GM19035 (cell line): ENCODE measurements around the gene ANKRD18A.
"Not testable (repeated sequence)": the region's sequence is repeated elsewhere in the genome, so short reads cannot be mapped to it uniquely, and the experiment has no call there.

Experiments used
- ATAC-seq: cut with Tn5 transposase; IDR thresholded peaks from one replicate; pipeline ENCODE4 v1.9.1; 2021; ENCODE audit not compliant: unreplicated experiment

The ANKRD18A gene

DNA sequence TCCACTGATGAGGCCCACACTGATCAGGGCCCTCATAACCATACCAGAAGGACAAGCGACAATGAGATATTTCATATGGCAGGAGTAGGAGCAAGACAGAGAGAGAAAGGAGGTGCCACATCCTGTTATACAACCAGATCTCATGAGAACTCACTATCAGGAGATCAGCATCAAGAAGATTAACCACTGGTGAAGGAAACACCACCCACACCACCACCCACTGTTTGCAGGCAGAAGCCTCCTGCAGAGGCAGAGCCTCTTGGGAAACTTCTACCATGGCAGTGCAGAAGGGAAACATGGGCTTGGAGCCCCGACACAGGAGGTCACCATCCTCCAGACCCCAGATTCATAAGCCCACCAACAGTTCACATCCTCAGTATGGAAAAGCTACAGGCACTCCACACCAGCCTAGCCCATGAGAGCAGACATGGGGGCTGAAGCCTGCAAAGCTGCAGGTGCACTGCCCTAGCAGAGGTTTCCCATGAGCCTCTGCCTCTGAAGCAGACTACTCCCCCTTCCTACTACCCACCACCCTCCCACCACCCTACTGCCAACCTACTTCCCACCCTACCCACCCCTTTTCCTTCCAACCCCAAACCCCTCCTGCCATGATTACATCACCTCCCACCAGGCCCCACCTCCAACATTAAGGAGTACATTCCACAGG, 73.8 kb downstream of the ANKRD18A start:
- ATAC-seq, result not testable (repeated sequence)

DNA sequence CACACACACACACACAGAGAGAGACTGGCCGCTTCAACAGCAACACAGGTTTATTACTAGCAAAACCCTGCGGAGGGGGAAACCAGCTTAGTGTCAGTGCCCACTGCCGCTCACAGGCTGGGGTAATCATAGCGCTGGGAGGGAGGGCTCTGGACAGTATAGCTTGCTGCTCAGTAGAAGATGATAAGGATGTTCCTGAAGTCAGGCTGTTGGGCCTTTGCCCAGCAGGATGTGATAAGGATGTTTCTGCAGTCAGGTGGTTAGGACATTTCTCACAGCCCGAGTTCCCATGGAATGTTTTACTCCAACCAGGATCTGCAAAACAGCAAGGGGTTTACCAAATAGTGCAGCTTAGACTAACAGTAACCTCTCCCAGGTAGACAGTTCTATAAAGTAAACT, 79.9 kb downstream of the ANKRD18A start:
- not testable (repeated sequence) for ATAC-seq

DNA sequence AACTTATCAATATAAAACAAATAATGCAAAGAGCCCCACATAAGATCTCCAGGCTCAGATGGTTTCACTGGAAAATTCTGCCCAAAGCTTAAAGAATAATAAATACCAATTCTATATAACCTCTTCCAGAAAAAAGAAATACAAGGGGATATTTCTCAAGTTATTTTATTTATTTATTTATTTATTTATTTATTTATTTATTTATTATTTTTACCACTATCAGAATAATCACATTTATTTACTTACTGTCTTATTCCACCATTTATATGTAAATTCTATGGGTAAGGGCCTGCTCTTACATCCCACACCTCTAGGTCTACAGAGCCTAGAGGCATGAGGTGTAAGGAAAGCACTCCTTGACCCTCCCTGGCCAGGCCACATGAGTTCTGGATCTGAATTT, 91.1 kb downstream of the ANKRD18A start:
- no peak for ATAC-seq

DNA sequence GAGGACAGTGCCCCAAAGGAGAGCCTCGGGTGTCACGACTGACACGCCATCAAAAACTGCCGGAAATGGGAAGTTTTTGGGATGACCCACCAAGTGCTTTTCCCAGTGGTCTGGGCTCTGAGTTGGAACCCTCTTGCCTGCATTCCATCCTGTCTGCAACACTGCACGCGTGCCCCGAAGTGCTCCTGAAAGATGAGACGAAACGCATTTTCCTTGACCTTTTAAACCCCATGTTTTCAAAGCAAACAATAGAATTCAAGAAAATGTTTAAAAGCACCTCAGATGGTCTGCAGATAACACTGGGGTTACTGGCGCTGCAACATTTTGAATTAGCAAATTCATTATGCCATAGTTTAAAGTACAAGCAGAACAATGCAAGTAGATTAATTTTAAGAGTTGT, 92.9 kb downstream of the ANKRD18A start:
- no peak for ATAC-seq

DNA sequence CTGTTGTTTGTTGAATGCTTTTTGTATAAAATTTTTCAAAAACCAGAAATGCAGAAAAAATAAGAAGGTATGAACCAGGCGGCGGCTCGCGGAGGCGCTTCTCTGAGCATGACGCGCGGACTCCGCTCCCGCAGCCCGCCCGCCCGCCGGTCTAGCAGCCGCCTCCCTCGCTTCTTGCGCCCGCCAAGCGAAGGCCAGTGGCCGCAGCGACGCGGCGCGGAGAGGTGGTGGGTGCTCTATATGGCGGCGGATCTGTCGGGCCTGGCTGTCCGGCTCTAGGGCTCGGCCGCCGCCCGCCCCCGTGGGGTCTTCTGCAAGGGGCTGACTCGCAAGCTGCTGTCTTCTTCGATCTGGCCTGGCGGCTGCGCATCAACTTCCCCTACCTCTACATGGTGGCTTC, 93.8 kb downstream of the ANKRD18A start:
- ATAC-seq, result no peak

DNA sequence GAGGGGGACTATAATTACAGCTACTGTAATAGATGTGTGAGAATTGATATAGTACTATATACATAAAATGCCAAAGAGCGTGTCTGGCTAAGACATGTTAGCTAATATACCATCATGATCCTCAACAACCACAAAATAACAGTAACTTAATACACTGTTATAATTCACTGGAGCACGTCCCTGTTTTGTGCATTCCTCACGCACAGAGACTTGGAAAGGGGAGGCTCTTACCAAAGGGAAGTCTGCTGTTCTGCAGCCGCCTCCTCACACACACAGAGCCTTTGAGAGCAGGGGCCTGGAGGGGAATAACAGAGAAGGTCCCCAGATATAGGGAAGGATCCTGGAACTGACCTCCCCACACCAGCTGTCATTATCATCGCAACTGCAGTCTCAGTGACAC, 97.3 kb downstream of the ANKRD18A start:
- ATAC-seq, result no peak

DNA sequence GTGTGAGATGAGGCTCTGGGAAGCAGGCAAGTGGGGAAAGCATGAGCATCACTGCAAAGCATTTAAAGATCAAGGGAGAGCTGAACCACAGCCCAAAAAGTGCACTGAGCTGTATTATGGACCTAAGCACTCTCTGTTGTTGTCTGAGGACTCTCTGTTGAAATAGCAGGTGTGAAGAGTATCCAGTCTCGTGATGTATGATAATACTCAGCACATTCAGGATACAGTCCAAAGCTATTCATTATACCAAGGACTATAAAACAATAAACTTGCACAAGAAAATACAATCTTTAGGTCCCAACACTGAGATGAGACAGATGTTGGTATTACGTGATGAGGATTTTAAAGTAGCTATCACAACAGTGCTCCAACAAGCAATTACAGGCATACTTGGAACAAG, 98.6 kb downstream of the ANKRD18A start:
- no peak for ATAC-seq
